Omental fat pad (tissue), 4 donors: ENCODE results near the gene MAPK4. TPM values are rescaled to one million over a fixed set of nuclear protein-coding genes. Genes with fewer than 3 reads are reported as not detected.
A peak's percentile ranks its signal among the peaks of the same experiment; 100 is the strongest.
"Not testable (repeated sequence)": the region's sequence is repeated elsewhere in the genome, so short reads cannot be mapped to it uniquely, and the experiment has no call there.

Source experiments
- ATAC-seq: fragments of 150-250 bp; one replicate; pipeline ENCODE4 v1.9.1; 2016; ENCODE audit warnings: mild to moderate bottlenecking, moderate library complexity; ENCODE audit not compliant: low FRiP score
- DNase-seq: peaks from one replicate; pipeline ENCODE4 v3.0.0-alpha.2; 2019; ENCODE audit warnings: low spot score
- total RNA-seq, 4 donors: library from RNA; depleted of rRNA; stranded (reverse); fragments of >200 nt; gene quantifications; one replicate each; pipeline ENCODE4 v1.1.0, GENCODE V29; 2016
- TF ChIP-seq, protein P1 (sequence below), 3 donors: fragments of 450-650 bp; IDR thresholded peaks; one replicate each; pipeline ENCODE4 v1.5.1; 2016 to 2017; ENCODE audit warnings: antibody characterized with exemption in 3 of 3, mild to moderate bottlenecking in 3 of 3, moderate library complexity in 2 of 3

The MAPK4 gene
- total RNA-seq, 4 donors from 2014 or later = 0.12 to 0.28 TPM; not detected in 2

DNA sequence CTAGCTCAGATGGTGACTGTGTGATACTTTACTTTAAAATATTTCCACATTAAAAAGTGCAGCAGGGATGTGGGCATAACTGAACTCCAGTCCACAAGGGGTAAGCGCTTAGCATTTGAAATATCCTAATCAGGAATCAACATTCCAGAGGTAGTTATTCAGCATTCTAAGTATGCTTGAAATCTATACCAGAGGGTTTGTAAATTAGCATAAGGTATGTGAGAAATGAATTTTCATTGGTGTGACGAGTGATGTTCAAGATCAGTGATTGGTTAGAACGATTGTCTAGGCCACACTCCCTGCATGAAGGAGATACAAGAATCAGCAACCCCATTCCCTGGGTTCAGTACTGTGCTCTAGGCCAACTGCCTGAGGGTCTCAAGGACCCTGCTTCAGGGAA, 42.6 kb downstream of the MAPK4 start:
- ATAC-seq (no peak), DNase-seq (no peak)
- TF ChIP-seq, protein P1, sequence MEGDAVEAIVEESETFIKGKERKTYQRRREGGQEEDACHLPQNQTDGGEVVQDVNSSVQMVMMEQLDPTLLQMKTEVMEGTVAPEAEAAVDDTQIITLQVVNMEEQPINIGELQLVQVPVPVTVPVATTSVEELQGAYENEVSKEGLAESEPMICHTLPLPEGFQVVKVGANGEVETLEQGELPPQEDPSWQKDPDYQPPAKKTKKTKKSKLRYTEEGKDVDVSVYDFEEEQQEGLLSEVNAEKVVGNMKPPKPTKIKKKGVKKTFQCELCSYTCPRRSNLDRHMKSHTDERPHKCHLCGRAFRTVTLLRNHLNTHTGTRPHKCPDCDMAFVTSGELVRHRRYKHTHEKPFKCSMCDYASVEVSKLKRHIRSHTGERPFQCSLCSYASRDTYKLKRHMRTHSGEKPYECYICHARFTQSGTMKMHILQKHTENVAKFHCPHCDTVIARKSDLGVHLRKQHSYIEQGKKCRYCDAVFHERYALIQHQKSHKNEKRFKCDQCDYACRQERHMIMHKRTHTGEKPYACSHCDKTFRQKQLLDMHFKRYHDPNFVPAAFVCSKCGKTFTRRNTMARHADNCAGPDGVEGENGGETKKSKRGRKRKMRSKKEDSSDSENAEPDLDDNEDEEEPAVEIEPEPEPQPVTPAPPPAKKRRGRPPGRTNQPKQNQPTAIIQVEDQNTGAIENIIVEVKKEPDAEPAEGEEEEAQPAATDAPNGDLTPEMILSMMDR (IDR thresholded peaks at IDR 0.05) = no peak

- ATAC-seq (no peak), DNase-seq (no peak)
- TF ChIP-seq, protein P1 (IDR thresholded peaks at IDR 0.05) = no peak
Observed at GRCh38 chr18:50606609-50607008, 46.7 kb downstream of the MAPK4 start.

DNA sequence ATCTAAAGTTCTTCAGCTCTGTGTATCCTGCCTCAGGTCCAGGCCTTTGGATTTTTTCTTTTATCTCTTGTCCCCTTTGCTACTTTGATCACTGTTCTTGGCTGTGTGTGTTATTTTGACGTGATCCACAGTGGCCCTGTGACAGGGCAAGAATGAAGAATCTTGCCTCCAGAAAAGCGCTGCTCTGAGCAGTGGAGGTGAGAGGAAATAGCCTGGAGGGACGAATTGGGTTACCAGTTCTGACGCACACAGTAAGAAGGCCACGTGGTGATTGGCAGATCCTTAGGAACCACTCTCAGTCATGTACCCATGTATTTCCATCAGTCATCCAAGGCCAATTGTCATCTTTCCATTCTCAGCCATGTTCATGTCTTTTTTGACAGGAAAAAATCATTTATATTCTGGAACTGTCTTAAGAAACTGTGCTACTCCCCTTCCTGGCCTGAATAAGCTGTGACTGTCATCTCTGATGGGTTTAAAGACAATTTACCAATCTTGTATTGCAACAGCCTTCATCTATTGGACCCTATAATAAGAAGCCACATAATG, 47.6 kb downstream of the MAPK4 start:
- ATAC-seq (no peak), DNase-seq (no peak)
- TF ChIP-seq, protein P1 (IDR thresholded peaks at IDR 0.05) = no peak

GRCh38 chr18:50609171-50609570, 49.3 kb downstream of the MAPK4 start:
- ATAC-seq, DNase-seq: not testable (repeated sequence)

GRCh38 chr18:50610349-50610748, 50.5 kb downstream of the MAPK4 start:
- DNase-seq (no peak), ATAC-seq (no peak)
- TF ChIP-seq, protein P1 (IDR thresholded peaks at IDR 0.05) = no peak

DNA sequence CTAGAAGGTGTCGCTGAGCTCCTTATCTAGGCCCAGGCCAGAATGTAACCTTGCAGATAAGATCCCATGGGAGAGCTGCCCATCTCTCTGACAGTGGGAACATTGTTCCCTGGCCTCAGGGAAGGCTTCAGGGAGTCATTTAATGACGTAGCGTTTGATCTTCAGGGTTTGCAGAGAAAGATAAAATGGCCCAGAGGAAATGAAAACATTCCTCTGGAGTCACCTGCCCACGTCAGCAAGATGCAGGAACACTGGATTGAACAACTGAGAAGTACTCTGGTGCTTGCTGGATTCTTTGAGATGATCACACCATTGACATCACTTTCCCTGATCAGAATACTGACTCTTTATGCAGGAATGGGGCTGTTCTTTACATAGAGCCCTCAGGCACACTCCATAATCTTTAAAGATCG, 51.6 kb downstream of the MAPK4 start:
- no peak for DNase-seq
- ATAC-seq = no peak
- TF ChIP-seq, protein P1 (IDR thresholded peaks at IDR 0.05) = no peak

GRCh38 chr18:50614838-50615237, 55.0 kb downstream of the MAPK4 start:
- ATAC-seq (peak; percentile 72), DNase-seq (no peak)
- TF ChIP-seq, protein P1 (IDR thresholded peaks at IDR 0.05) = no peak
